CD4-positive, alpha-beta T cell treated with Interleukin-17A for 4 hours (primary cell): ENCODE data around the gene MINDY4.
A peak's percentile ranks its signal among the peaks of the same experiment; 100 is the strongest.

Source experiments
- DNase-seq: peaks from one replicate; pipeline ENCODE4 v3.0.0-alpha.2; 2020; ENCODE audit warnings: mixed read lengths

Gene MINDY4

GRCh38 chr7:30743371-30744074, 27.7 kb upstream of the MINDY4 start:
- DNase-seq: no peak

- DNase-seq: no peak
Observed at GRCh38 chr7:30744075-30744417, 27.2 kb upstream of the MINDY4 start.

DNA sequence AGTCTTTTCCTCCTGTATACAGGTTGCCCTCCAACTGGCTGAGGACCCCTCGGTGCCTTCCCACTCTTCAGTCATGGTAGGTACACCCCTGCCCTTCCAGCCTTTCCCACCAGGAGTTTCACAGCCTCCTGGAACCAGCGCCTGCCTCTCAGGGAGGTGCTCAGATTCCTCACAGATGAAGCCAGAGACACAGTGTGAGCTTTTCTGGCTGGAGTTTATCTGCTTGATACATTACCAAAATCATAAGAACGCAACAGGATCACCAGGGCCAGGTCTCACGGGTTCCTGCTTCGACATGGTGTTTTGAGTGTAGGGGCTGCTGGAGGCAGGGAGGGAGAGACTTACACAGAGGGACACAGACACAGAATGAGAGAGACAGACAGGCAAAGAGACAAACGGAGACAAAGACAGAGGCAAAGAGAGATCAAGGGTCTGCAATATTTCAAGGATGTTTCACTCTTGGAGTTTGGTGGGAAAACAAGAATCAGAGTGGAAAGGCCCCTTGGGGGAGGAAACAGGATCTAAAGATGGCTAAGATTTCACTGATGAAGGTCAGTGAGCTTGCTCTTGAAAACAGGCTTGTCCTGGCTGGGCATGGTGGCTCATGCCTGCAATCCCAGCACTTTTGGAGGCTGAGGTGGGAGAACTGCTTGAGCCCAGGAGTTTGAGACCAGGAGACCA, 25.8 kb upstream of the MINDY4 start:
- DNase-seq: no peak

DNA sequence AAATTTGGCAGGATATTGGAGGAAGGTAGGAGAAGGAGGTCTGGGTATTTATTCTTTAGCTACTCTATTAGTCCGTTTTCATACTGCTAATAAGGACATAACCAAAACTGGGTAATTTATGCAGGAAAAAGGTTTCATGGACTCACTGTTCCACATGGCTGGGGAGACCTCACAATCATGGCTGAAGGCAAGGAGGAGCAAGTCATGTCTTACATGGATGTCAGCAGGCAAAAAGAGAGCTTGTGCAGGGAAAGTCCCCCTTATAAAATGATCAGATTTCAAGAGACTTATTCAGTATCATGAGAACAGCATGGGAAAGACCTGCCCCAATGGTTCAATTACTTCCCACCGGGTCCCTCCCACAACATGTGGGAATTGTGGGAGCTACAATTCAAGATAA, 21.2 kb upstream of the MINDY4 start:
- DNase-seq: no peak

GRCh38 chr7:30750683-30751650, 20.2 kb upstream of the MINDY4 start:
- no peak for DNase-seq

DNA sequence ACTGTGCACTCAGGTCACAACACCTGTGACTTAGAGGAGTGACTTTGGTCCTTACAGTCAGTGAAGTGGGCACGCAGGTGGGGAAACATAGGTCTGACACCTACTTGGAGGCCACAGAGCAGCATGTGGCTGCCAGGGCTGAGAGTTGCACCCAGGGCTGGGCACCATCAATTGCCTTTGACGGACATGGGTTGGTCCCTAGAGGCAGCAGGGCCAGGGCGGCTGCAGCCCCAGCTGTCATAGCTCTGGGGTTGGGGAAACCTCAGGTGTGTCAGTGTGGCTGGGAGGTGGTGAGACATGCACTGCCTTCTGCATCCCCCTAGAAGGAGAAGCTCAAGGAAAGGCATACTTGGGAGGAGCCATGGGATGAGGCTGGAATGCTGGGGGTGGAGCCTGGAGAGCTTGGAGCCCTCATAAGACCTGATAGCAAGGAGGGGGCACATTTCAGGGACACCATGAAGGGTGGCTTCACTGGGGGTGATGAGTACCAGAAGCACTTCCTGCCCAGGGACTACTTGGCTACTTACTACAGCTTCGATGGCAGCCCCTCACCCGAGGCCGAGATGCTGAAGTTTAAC, 19.4 kb upstream of the MINDY4 start, which contains the start of gene INMT:
Gene INMT (plus strand): TSS at position 440 of the 578 bp plus-strand sequence. CDS start 16 bp downstream, at position 456.
- no peak for DNase-seq

GRCh38 chr7:30752484-30752883, 18.7 kb upstream of the MINDY4 start:
- no peak for DNase-seq

DNA sequence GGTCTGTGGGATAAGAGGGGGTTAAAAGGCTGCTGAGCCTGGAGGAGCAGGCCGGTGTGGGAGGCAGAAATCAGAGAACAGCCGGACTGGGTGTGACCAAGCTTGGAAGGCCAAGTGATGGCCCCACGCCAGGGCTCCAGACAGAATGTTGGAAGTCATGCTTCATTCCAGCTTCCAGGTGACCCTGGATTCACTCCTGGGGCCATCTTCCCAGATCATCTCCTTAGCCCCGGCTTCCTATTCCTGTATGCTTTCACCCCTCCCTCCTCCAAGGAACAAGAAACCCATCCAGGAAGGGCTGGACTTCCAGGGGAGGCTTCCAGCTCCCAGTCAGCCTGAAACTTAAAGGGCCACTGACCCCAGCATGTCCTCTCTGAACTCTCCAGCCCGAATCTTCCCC, 18.2 kb upstream of the MINDY4 start:
- no peak for DNase-seq

- no peak for DNase-seq
Observed at GRCh38 chr7:30754315-30754877, 16.8 kb upstream of the MINDY4 start.

- DNase-seq: no peak
Observed at GRCh38 chr7:30755384-30756154, 15.6 kb upstream of the MINDY4 start.

DNA sequence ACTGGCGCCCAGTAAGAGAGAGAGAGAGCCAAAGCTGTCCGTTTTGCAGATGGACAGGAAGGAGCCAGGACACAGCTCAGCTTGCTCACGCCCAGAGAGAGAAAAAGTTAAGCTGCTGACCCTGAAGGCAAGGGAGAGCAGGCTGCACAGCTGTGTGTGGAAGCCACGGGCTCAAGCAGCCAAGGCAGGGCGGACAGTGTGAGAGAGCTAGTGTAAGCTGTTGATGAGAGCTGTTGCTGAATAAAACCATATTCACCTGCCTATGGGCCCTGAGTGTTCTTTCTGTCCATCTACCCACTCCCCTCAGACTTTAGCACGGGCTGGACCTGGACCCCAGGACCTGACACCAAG, 13.9 kb upstream of the MINDY4 start:
- no peak for DNase-seq

GRCh38 chr7:30760514-30761213, 10.6 kb upstream of the MINDY4 start:
- no peak for DNase-seq

DNA sequence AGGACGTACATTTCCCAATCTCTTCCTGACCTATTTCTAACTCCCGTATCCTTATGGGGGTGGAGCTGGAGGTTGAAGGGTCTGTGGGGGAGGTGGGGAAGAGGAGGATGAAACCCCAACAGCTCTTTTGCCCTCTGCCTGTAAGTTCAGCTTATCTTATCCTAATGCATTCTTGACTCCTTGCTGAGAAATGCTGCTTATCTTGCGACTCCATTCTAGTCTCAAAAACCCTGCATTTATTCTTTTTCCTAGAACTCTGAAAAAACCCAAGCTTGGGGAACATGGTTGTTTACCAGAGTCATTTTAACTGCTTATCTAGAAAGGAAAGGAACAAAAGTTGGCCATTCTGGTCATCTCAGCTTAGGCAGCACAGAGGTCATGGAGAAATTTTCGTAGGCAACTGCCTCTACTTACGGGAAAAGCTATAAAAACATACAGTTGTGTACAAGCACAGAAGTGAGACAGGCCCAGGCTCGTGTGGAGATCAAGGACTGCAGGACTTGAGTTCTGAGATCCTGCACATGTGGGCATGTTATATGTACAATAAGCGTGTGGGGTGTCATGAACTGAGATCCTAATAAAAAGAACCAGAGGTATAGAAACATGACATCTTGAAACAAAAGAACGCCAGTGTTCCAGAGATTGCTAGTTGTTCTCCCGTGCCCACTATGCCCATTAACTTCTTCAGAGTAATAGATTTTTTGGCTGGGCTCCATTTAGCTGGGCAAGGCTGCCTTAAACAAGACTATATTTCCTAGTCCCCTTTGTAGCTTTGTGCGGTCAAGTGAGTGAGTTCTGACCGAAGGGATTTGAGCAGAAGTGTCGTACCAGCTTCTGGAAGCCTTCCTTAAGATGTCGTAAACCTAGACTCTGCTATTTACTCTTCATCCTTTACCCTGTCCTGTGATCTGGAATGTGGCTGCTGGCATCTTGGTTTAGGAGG, 9.7 kb upstream of the MINDY4 start:
- no peak for DNase-seq

DNA sequence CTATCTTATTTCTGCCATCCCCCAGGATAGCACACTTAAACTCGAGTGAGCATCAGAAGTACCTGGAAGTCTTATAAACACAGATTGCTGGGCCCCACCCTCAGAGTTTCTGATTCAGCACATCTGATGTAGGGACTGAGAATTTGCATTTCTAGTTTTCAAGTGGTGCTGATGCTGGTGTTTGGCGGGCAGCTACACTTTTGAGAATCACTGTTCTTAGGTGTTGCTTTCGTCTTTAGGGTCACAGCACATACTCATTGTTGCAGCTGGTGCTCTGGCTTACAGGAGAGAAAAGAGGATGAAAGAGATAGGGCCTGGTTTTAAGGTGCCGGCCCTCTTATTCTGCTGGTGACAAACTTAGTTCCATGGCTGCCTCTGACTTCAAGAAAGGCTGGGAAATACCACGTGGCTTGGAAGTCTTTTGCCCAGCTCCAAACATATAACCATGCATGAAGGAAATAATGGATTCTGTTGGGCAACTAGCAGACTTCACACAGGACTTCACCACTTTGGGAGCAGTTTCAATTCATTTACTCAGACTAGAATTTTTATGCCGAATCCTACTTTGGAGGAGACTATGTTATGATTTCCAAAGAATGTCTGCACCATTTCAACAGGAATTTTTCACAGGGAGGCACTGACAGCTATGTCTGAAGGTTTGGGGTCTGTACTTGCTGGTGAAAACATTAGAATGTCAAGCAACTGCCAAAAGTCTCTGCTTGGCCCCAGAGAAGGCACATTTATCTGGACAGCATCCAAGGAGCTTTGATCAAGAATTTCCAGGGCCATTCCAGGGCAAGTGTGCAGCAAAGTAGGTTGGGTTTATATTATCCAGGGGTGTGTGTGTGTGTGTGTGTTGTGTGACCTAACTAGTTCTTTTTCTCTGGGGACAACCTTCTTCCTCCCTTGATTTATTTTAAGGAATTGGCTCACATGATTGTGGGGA, 6.9 kb upstream of the MINDY4 start:
- DNase-seq: no peak

DNA sequence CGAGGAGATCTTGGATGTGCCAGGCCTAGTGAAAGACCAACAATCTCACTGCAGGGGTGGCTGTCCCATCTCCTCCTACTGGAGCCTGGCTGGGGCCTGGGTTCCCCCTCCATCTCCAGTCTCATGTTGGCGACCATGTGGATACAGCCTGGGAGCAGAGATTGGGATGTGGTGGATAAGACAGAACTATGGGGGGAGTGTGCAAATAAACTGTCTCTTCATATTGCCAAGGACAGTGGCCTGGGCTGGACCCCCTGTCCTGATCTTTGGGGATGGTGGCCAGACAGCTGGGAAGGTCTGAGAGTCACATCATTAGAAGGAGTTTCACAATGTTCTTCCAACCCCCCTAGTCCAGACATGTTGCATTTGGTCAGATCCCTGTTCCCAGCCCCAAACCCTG, 5.8 kb upstream of the MINDY4 start:
- DNase-seq: no peak

DNA sequence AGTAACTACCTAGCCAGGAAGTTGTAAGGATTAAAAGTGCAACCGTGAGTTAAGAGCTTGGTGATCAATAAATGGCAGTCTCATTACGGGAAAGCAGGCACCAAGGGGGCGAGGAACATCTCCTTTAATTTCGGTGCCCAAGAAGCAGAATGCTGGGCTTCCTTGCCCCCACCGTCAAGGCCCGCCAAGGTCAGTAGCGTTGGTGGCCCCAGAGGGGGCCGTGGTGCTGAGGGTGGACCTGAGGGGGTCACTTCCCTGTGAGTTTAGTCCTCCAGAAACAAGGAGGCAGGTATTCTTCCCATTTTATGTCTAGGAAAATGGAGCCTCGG, 408 bp upstream of the MINDY4 start:
- no peak for DNase-seq

DNA sequence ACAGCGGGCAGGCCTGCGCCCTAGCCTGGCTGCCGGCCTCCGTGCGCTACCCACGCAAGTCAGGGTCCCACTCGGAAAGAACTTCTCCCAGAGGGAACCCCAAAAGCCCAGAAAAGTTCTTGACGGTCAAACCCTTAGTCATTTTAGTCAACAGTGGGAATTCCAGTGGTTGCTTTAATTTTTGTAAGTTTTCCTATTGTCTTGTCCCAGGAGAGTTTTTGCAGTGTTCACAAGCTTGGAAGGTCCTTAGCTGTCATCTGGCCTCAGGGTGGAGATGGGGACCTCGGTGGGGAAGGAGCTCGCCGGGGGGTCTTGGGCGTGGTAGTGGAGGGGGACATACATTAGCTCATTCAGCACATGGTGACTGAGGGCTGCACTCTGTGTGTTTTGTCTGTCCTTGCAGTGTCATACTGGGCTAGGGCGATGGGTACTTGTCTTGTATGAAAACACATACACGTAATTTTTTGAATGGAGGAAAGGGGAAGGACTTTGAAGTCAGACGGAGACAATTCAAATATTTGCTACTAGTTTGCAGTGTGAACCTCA, 736 bp downstream of the MINDY4 start:
- peak; percentile 16 for DNase-seq

- DNase-seq: no peak
Observed at GRCh38 chr7:30772984-30773383, 1.8 kb downstream of the MINDY4 start.

DNA sequence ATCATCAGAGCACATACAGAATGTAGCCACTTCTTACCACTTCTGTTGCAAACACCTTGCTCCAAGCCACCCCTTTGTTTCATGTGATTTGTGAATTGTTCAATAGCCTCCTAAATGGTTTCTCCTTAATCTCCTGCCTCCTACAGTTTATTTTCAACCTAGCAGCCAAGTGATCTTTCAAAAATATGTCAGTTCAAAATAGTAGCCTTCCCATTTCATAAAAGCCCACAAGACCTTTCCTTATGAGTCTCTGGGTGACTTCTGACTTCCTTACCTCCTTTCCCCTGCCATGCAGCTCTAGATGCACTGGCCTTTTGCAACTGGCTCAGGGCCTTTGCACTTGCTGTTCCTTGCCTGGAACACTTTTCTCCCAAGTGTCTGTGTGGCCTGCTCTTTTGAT, 4.8 kb downstream of the MINDY4 start:
- DNase-seq: no peak
